Gastroesophageal sphincter (tissue), 3 donors: Measurements from ENCODE around the gene ATP6V0D1.

ENCODE experiments used
- EP300 ChIP-seq: sonication (generic); formaldehyde crosslinking; IDR thresholded peaks from one replicate; pipeline ENCODE4 v1.6.1; 2017; ENCODE audit warnings: antibody characterized with exemption, mild to moderate bottlenecking
- POLR2A ChIP-seq, 2 donors: fragments of 450-650 bp; IDR thresholded peaks; one replicate each; pipeline ENCODE4 v1.6.1; 2017; ENCODE audit warnings: antibody characterized with exemption in 2 of 2, mild to moderate bottlenecking in 2 of 2, moderate library complexity in 1 of 2
- POLR2AphosphoS5 ChIP-seq: sonication (generic); formaldehyde crosslinking; IDR thresholded peaks from one replicate; pipeline ENCODE4 v1.6.1; 2017; ENCODE audit warnings: antibody characterized with exemption
- TF ChIP-seq, protein P1 (sequence below), 4 experiments: fragments of 200-600 bp in 2 of 4; fragments of 450-650 bp in 2 of 4; sonication (generic) in 1 of 4; IDR thresholded peaks; one replicate each; pipeline ENCODE4 v1.5.1; 2017 to 2019; ENCODE audit warnings: antibody characterized with exemption in 4 of 4, mild to moderate bottlenecking in 2 of 4, moderate library complexity in 2 of 4

DNA sequence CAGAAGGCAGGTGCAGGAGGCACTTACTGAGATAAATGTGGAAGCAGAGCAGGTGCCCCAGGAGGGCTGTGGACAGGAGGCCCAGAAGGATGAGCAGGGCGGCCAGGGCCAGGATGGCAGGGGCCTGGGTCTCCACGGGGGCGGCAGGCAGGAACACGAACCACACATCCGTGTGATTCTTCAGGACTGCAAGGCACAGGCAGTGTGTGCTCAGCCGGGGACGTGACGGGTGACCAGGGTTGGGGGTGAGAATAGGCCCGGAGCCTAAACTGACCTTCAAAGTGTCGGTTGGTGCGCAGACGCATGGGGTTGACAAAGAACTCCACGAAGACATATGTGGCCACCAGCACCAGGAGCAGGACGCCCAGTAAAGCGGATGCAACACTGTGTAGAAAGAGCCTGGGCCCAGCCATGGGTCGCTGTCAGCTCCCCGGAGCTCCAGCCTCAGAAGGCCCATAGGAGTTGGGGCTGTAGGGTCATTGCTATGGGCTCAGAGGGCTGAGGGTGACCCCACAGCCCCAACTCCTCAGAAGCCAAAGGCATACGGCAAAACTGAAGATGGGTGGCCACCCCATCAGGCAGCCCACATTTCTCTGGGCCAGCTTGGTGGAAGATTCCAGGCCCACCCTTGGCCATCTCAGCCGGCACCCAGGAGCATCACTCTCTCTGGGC, 82.3 kb downstream of the ATP6V0D1 start:
- TF ChIP-seq POLR2A (IDR thresholded peaks at IDR 0.05) = no peak
- TF ChIP-seq, protein P1, sequence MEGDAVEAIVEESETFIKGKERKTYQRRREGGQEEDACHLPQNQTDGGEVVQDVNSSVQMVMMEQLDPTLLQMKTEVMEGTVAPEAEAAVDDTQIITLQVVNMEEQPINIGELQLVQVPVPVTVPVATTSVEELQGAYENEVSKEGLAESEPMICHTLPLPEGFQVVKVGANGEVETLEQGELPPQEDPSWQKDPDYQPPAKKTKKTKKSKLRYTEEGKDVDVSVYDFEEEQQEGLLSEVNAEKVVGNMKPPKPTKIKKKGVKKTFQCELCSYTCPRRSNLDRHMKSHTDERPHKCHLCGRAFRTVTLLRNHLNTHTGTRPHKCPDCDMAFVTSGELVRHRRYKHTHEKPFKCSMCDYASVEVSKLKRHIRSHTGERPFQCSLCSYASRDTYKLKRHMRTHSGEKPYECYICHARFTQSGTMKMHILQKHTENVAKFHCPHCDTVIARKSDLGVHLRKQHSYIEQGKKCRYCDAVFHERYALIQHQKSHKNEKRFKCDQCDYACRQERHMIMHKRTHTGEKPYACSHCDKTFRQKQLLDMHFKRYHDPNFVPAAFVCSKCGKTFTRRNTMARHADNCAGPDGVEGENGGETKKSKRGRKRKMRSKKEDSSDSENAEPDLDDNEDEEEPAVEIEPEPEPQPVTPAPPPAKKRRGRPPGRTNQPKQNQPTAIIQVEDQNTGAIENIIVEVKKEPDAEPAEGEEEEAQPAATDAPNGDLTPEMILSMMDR (IDR thresholded peaks at IDR 0.05) = no peak
- no peak for TF ChIP-seq EP300
- no peak for TF ChIP-seq POLR2AphosphoS5
